ENCODE measurements around the gene NMBR. TPM values are rescaled to one million over a fixed set of nuclear protein-coding genes. Genes with fewer than 3 reads are reported as not detected.

The NMBR gene
- total and polyA plus RNA-seq, 2 of the 8 experiments (the other 6 are each of a cell fraction or from before 2014, with no cell fraction given) = 0.08 TPM; not detected in 1

GRCh38 chr6:142118925-142119324 is 28.0 kb downstream of the NMBR start:
- CTCF ChIA-PET (ENCODE audit: partially characterized antibody) = interaction anchor here (0.6 to 1.5 kb wide), 6 partner anchors 9 to 508 kb away, joined by 3 to 6 read pairs (median 4); partner anchors contain the start of gene NMBR
- WGBS, 2 experiments (ENCODE audit: extremely low coverage in 1 of 2, insufficient coverage in 1 of 2, insufficient read length in 1 of 2, insufficient replicate concordance in 2 of 2, low coverage in 1 of 2, low lambda C conversion rate in 2 of 2, missing lambda C conversion rate in 1 of 2) = 94% methylated on average over 2 of the region's 2 CpGs; no CpG with 5 or more reads in 1 of the 2 experiments
- no peak overlapping the region for H3K4ac ChIP-seq (replicated peaks; ENCODE audit: insufficient read length, low read depth, low read length)
- H3K9me3 ChIP-seq (ENCODE audit: insufficient read depth in 2 of 2, low read depth in 1 of 2, low read length in 1 of 2) = no peaks in the 10 kb centered on the region
- no peak overlapping the region for H3K27ac ChIP-seq (ENCODE audit: low read depth, low read length)
- H3K27me3 ChIP-seq (replicated peaks in 1 of 4; ENCODE audit: control insufficient read depth in 3 of 4, extremely low read depth in 1 of 4, insufficient read depth in 3 of 4, low read length in 3 of 4) = no peaks in the 10 kb centered on the region
- H3K23ac ChIP-seq (ENCODE audit: insufficient read length) = no peak overlapping the region
- H3K36me3 ChIP-seq (ENCODE audit: control insufficient read depth in 2 of 4, insufficient read depth in 4 of 4, low read length in 3 of 4) = no peaks in the 10 kb centered on the region
- H4K91ac ChIP-seq (replicated peaks; ENCODE audit: insufficient read length, low read length) = no peak overlapping the region
- no peak overlapping the region for H2BK12ac ChIP-seq (ENCODE audit: low read depth, low read length)
- no peak for FAIRE-seq
- no peak overlapping the region for H3K4me3 ChIP-seq (ENCODE audit: extremely low read depth in 1 of 4, insufficient read depth in 2 of 4, low read depth in 3 of 4, low read length in 4 of 4)
- no peak overlapping the region for H2BK20ac ChIP-seq (ENCODE audit: low read length)
- POLR2A ChIA-PET (ENCODE audit: partially characterized antibody) = no interaction called here
- no peak overlapping the region for H2BK5ac ChIP-seq (ENCODE audit: low read depth, low read length)
- no peak overlapping the region for H2AFZ ChIP-seq (ENCODE audit: low read length)
- no peak overlapping the region for H3K18ac ChIP-seq (ENCODE audit: extremely low read depth, low read length)
- H4K8ac ChIP-seq (ENCODE audit: extremely low read depth, insufficient read depth, low read length) = no peak overlapping the region
- H2BK15ac ChIP-seq (ENCODE audit: low read length) = no peak overlapping the region
- H3K79me1 ChIP-seq (ENCODE audit: low read depth, low read length) = no peaks in the 10 kb centered on the region
- H3K4me1 ChIP-seq (replicated peaks in 1 of 4; ENCODE audit: control insufficient read depth in 3 of 4, insufficient read depth in 4 of 4, low read length in 3 of 4) = no peaks in the 10 kb centered on the region
- H2BK120ac ChIP-seq (replicated peaks; ENCODE audit: low read depth, low read length) = no peak overlapping the region
- no peak overlapping the region for H3K9ac ChIP-seq (replicated peaks in 1 of 4; ENCODE audit: extremely low read depth in 1 of 4, low read depth in 3 of 4, low read length in 3 of 4)
- H3K56ac ChIP-seq (replicated peaks; ENCODE audit: insufficient read length, low read depth, low read length) = no peak overlapping the region
- no peak overlapping the region for H3K4me2 ChIP-seq (ENCODE audit: insufficient read depth in 1 of 2, low read depth in 2 of 2, low read length in 2 of 2)
- no peak for TF ChIP-seq SIRT6 (IDR thresholded peaks at IDR 0.05; ENCODE audit: low read length)
- TF ChIP-seq PHF8 (conservative IDR thresholded peaks at IDR 0.05; ENCODE audit: low read depth, low read length) = no peak
- no peak for TF ChIP-seq TEAD4 (IDR thresholded peaks at IDR 0.05; ENCODE audit: low read depth, low read length)
- no peaks in the 10 kb centered on the region for H3K79me2 ChIP-seq (ENCODE audit: control insufficient read depth in 1 of 2, insufficient read depth in 2 of 2, low read length in 2 of 2)
- H4K5ac ChIP-seq (ENCODE audit: insufficient read length, low read depth, low read length) = no peak overlapping the region
- no peaks in the 10 kb centered on the region for H3K23me2 ChIP-seq (ENCODE audit: low read depth, low read length)
- DNase-seq (ENCODE audit: low read depth in 1 of 2, low spot score in 2 of 2) = no peak
- no peaks in the 10 kb centered on the region for H4K20me1 ChIP-seq (replicated peaks in 1 of 2; ENCODE audit: control insufficient read depth in 1 of 2, insufficient read depth in 2 of 2, low read length in 2 of 2)
- no peak overlapping the region for H3K14ac ChIP-seq (ENCODE audit: insufficient read length)
- no peak overlapping the region for H2AK5ac ChIP-seq (ENCODE audit: low read depth, low read length)

All from H1 (cell line).